Activated CD8-positive, alpha-beta T cell treated with anti-CD3 and anti-CD28 coated beads for 36 hours (primary cell): Measurements from ENCODE around the gene TRIP10. TPM values are rescaled to one million over a fixed set of nuclear protein-coding genes. Genes with fewer than 3 reads are reported as not detected.

Experiments
- ATAC-seq: fragments of 200-7000 bp; cut with Tn5 transposase; one replicate; pipeline ENCODE4 v1.10.0; 2021; ENCODE audit warnings: mild to moderate bottlenecking, moderate library complexity
- CTCF ChIA-PET: fragments of 350-600 bp; sonication (Branson Sonifier 250); formaldehyde crosslinking; loops from one replicate; lab custom pipeline; 2021; ENCODE audit warnings: antibody characterized with exemption; lab: Charles Lee
- POLR2A ChIA-PET: fragments of 350-600 bp; sonication (Branson Sonifier 250); formaldehyde crosslinking; loops from one replicate; lab custom pipeline; 2021; ENCODE audit warnings: antibody characterized with exemption; lab: Charles Lee
- DNase-seq: peaks from one replicate; pipeline ENCODE4 v3.0.0-alpha.2; 2020
- H3K27ac Mint-ChIP-seq: one replicate; pipeline ENCODE4 v1.8.0; 2021; ENCODE audit warnings: mild to moderate bottlenecking, mixed read lengths
- H3K27me3 Mint-ChIP-seq: one replicate; pipeline ENCODE4 v1.8.0; 2021; ENCODE audit warnings: mixed read lengths
- H3K36me3 Mint-ChIP-seq: one replicate; pipeline ENCODE4 v1.8.0; 2021; ENCODE audit warnings: low read depth, mixed read lengths
- H3K4me1 Mint-ChIP-seq: one replicate; pipeline ENCODE4 v1.8.0; 2021; ENCODE audit warnings: low read depth, mixed read lengths
- H3K4me3 Mint-ChIP-seq: one replicate; pipeline ENCODE4 v1.8.0; 2021; ENCODE audit warnings: mild to moderate bottlenecking, moderate library complexity, mixed read lengths
- H3K9me3 Mint-ChIP-seq: one replicate; pipeline ENCODE4 v1.8.0; 2021; ENCODE audit warnings: mixed read lengths
- intact Hi-C: fragments of 100-400 bp; cut with micrococcal nuclease; formaldehyde crosslinking; loops from one replicate; pipeline ENCODE4 v1.10.0; 2022
- total RNA-seq, 2 experiments: library from RNA; stranded (reverse); gene quantifications; one replicate each; pipeline ENCODE4 v1.2.3, GENCODE V29; 2021
- TF ChIP-seq, protein P1 (sequence below): fragments of 200-600 bp; IDR thresholded peaks from one replicate; pipeline ENCODE4 v1.8.0; 2022; ENCODE audit warnings: antibody characterized with exemption, mild to moderate bottlenecking

The TRIP10 gene, protein sequence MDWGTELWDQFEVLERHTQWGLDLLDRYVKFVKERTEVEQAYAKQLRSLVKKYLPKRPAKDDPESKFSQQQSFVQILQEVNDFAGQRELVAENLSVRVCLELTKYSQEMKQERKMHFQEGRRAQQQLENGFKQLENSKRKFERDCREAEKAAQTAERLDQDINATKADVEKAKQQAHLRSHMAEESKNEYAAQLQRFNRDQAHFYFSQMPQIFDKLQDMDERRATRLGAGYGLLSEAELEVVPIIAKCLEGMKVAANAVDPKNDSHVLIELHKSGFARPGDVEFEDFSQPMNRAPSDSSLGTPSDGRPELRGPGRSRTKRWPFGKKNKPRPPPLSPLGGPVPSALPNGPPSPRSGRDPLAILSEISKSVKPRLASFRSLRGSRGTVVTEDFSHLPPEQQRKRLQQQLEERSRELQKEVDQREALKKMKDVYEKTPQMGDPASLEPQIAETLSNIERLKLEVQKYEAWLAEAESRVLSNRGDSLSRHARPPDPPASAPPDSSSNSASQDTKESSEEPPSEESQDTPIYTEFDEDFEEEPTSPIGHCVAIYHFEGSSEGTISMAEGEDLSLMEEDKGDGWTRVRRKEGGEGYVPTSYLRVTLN
- total RNA-seq: 10 to 100 TPM; 33.8 to 34.3 TPM

DNA sequence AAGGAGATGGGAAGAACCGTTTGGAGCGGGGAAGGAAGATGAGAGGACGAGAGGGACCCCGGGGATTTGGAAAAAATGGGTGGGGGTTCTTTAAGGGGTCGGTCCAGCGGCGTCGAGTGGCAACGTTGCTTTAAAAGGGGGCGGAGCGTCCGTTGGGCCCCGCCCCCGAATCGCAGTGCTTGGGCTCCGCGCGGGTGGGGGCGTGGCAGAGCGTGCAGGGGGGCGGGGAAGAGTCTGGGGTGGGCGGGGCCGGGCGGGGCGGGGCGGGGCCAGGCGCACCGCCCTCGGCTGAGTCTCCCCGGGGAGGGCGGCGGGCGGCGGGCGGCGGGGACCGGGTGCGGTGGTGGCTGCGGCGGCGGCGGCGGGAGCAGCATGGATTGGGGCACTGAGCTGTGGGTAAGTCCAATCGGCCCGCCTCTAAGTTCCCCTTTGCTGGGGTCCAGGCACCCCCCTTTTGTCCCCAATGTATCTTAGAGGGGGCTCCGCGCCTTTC, at the start of gene TRIP10:
TSS of gene TRIP10 (plus strand) at position 291 of the 493 bp plus-strand sequence. CDS start at position 373, 82 bp downstream.
- Mint-ChIP-seq H3K4me3 (peak within 1 kb of the TSS; percentile 98), H3K27me3 (no peaks in the 10 kb centered on the region), H3K27ac (peak within 1 kb of the TSS; percentile 99), H3K36me3 (peaks cover 25% of the 10 kb centered on the region), H3K9me3 (no peaks in the 10 kb centered on the region), H3K4me1 (peaks cover 38% of the 10 kb centered on the region)
- CTCF ChIA-PET: interaction anchor here (1.4 to 4.6 kb wide), 6 partner anchors 30 to 128 kb away, joined by 3 to 73 read pairs (median 14); partner anchors contain the start of gene VAV1
- TF ChIP-seq, protein P1, sequence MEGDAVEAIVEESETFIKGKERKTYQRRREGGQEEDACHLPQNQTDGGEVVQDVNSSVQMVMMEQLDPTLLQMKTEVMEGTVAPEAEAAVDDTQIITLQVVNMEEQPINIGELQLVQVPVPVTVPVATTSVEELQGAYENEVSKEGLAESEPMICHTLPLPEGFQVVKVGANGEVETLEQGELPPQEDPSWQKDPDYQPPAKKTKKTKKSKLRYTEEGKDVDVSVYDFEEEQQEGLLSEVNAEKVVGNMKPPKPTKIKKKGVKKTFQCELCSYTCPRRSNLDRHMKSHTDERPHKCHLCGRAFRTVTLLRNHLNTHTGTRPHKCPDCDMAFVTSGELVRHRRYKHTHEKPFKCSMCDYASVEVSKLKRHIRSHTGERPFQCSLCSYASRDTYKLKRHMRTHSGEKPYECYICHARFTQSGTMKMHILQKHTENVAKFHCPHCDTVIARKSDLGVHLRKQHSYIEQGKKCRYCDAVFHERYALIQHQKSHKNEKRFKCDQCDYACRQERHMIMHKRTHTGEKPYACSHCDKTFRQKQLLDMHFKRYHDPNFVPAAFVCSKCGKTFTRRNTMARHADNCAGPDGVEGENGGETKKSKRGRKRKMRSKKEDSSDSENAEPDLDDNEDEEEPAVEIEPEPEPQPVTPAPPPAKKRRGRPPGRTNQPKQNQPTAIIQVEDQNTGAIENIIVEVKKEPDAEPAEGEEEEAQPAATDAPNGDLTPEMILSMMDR: no peak
- intact Hi-C loops: loop anchor here (5.0 to 10.0 kb wide), 2 partner anchors 77 to 225 kb away; no protein-coding TSS in a partner anchor
- ATAC-seq: peak; percentile 6
- DNase-seq: peak; percentile 88
- POLR2A ChIA-PET: no interaction called here

DNA sequence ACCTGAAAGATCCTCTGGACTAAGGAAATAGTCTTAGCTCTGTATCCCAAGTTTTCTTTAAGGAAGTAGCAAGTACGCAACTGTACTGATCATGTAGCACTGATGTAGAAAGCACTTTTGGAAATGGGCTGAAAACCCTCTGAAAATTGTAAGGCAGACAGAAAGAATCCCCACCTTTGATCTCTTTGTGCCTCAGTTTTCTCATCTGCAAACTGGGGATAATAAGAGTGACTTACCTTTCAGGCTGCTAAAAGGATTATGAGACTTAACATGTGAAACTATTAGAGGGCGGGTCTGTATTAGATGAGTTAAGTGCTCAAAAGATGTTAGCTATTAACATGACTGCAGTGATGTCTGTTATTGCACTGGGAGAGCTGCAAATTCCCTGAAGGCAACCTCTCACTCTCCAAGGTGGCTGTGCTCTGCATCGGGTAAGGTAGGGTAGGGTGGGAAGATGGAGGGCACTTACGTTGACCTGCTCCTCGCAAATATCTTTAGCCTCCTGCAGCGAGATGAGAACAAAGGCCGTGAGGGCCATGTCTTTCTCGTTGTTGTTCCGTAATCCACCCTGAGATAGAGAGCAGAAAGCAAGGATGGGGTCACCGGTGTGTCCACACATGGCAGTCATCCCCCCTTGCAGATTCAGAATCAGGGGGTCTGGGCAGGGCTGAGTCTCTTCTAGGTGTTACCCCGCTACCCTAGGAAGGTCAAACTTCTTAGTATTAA, 49.2 kb upstream of the TRIP10 start:
- ChIA-PET POLR2A (interaction anchor here (1.1 kb wide), 1 partner anchor 47 kb away, joined by 3 read pairs; the partner anchor contains the start of gene GPR108), CTCF (interaction anchor here (1.3 kb wide), 1 partner anchor 37 kb away, joined by 3 read pairs; no protein-coding TSS in a partner anchor)
- intact Hi-C loops: no loop called here
- H3K9me3 Mint-ChIP-seq: peaks cover 4% of the 10 kb centered on the region
- H3K27me3 Mint-ChIP-seq: no peaks in the 10 kb centered on the region
- peaks cover 7% of the 10 kb centered on the region for H3K4me1 Mint-ChIP-seq
- TF ChIP-seq, protein P1: no peak
- DNase-seq: no peak
- H3K36me3 Mint-ChIP-seq: no peaks in the 10 kb centered on the region
- H3K27ac Mint-ChIP-seq: no peak overlapping the region
- ATAC-seq: no peak
- H3K4me3 Mint-ChIP-seq: no peak overlapping the region

DNA sequence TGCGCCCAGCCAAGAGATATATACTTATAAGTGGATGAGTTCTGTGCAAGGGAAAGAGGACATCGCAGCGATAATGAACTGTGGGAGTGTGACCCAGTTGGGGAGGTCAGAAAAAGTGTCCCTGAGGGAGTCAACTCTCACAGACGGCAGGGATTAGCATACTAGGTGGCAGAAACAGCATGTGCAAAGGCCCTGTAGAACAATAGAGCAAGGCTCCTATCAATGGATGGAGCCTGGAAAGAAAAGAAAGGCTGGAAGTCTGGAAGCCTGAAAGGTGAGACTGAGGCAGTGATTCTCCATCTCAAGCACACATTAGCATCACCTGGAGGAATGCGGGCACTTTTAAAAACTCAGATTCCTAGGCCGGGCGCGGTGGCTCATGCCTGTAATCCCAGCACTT, 48.1 kb upstream of the TRIP10 start:
- CTCF ChIA-PET: no interaction called here
- DNase-seq: no peak
- Mint-ChIP-seq H3K4me3 (no peak overlapping the region), H3K27ac (no peak overlapping the region), H3K36me3 (no peaks in the 10 kb centered on the region), H3K27me3 (no peaks in the 10 kb centered on the region), H3K4me1 (peaks cover 7% of the 10 kb centered on the region), H3K9me3 (peaks cover 4% of the 10 kb centered on the region)
- POLR2A ChIA-PET: interaction anchor here (0.6 kb wide), 1 partner anchor 10 kb away, joined by 3 read pairs; no protein-coding TSS in a partner anchor
- intact Hi-C loops: no loop called here
- TF ChIP-seq, protein P1: no peak
- ATAC-seq: no peak

DNA sequence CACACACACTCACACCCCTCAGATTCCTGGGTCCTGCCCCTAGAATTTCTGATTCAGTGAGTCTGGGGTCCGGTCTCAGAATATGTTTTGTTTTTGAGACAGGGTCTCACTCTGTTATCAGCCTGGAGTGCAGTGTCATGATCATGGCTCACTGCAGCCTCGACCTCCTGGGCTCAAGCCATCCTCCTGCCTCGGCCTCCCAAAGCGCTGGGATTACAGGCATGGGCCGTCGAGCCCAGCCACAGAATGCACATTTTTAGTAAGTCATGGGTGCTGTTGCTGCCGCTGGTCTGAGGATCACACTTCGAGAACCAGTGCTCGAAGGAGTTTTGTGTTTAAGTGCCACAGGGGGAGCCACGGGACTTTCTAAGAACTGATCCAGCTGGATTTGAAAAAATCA, 47.5 kb upstream of the TRIP10 start:
- no peak for DNase-seq
- TF ChIP-seq, protein P1: no peak
- H3K4me1 Mint-ChIP-seq: peaks cover 7% of the 10 kb centered on the region
- H3K27me3 Mint-ChIP-seq: no peaks in the 10 kb centered on the region
- POLR2A ChIA-PET: no interaction called here
- no peaks in the 10 kb centered on the region for H3K36me3 Mint-ChIP-seq
- no peak overlapping the region for H3K4me3 Mint-ChIP-seq
- intact Hi-C loops: no loop called here
- no peak for ATAC-seq
- CTCF ChIA-PET: no interaction called here
- H3K27ac Mint-ChIP-seq: no peak overlapping the region
- peaks cover 4% of the 10 kb centered on the region for H3K9me3 Mint-ChIP-seq
